ENCODE results near the gene ATP2B1. TPM values are rescaled to one million over a fixed set of nuclear protein-coding genes. Genes with fewer than 3 reads are reported as not detected.
"Not testable (repeated sequence)": the region's sequence is repeated elsewhere in the genome, so short reads cannot be mapped to it uniquely, and the experiment has no call there.

ATP2B1 gene
- total RNA-seq = 100 to 1,000 TPM in 1 of 4 donors, 10 to 100 TPM in 3; 16.7 to 172 (median 48.6) TPM

DNA sequence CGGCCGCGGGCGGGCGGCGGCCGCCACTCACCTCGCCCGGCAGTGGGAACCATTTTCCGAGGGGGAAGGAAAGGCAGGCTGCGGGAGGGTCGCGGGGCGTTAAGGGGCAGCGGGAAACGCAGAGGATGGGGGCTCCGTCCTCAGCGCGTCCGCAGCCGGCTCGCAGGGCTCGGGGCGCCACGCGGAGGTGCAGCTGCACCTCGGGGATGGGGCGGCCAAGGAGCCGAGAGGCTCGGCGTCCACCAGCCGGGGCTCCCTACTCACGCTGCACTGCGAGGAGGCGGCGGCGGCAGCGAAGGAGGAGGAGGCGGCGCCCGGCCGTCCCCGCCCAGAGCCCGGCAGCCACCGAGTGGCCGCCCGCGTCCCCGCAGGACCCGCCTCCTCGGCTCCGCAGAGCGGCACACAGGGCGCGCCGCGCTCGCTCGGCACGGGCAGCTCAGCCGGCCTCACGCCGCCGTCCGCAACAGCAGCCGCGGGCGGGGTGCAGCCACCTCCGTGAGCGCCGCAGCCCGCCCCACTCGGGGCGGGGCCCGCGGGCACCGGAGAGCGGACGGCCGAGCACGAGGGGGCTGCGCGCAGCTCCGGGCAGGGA, at the start of gene ATP2B1:
TSS of gene ATP2B1 (minus strand) at position 274 of the 592 bp plus-strand sequence. CDS start 52,952 bp downstream, outside the sequence.
- intact Hi-C loops (cut with DNase I; ENCODE audit: low total_unique reads) = no loop called here
- H3K36me3 ChIP-seq = no peaks in the 10 kb centered on the region
- H3K27me3 ChIP-seq = no peaks in the 10 kb centered on the region
- H3K4me3 ChIP-seq = peak within 1 kb of the TSS; percentile 80 to 83
- H3K27ac ChIP-seq = peak within 1 kb of the TSS; percentile 95 to 97
- H3K9me3 ChIP-seq = no peaks in the 10 kb centered on the region
- H3K4me1 ChIP-seq = no peaks in the 10 kb centered on the region
- peak; percentile 78 to 86 for DNase-seq
- TF ChIP-seq, protein P1, sequence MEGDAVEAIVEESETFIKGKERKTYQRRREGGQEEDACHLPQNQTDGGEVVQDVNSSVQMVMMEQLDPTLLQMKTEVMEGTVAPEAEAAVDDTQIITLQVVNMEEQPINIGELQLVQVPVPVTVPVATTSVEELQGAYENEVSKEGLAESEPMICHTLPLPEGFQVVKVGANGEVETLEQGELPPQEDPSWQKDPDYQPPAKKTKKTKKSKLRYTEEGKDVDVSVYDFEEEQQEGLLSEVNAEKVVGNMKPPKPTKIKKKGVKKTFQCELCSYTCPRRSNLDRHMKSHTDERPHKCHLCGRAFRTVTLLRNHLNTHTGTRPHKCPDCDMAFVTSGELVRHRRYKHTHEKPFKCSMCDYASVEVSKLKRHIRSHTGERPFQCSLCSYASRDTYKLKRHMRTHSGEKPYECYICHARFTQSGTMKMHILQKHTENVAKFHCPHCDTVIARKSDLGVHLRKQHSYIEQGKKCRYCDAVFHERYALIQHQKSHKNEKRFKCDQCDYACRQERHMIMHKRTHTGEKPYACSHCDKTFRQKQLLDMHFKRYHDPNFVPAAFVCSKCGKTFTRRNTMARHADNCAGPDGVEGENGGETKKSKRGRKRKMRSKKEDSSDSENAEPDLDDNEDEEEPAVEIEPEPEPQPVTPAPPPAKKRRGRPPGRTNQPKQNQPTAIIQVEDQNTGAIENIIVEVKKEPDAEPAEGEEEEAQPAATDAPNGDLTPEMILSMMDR (IDR thresholded peaks at IDR 0.05) = peak in 1 of 4 experiments; percentile 18
- TF ChIP-seq POLR2A (IDR thresholded peaks at IDR 0.05) = peak; percentile 94

DNA sequence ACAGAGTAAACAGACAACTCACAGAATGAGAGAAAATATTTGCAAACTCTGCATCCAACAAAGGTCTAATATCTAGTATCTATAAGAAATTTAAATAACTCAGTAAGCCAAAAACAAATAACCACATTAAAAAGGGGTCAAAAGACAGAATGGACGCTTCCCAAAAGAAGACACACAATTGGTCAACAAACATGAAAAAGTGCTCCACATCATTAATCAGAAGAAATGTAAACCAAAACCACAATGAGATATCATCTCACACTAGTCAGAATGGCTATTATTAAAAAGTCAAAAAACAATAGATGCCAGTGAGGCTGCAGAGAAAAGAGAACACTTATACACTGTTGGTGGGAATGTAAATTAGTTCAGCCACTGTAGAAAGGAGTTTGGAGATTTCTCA, 49.3 kb upstream of the ATP2B1 start:
- H3K4me1 ChIP-seq; H3K9me3 ChIP-seq; H3K27ac ChIP-seq; H3K4me3 ChIP-seq; intact Hi-C loops (cut with DNase I; ENCODE audit: low total_unique reads); H3K27me3 ChIP-seq; H3K36me3 ChIP-seq; DNase-seq: not testable (repeated sequence)

DNA sequence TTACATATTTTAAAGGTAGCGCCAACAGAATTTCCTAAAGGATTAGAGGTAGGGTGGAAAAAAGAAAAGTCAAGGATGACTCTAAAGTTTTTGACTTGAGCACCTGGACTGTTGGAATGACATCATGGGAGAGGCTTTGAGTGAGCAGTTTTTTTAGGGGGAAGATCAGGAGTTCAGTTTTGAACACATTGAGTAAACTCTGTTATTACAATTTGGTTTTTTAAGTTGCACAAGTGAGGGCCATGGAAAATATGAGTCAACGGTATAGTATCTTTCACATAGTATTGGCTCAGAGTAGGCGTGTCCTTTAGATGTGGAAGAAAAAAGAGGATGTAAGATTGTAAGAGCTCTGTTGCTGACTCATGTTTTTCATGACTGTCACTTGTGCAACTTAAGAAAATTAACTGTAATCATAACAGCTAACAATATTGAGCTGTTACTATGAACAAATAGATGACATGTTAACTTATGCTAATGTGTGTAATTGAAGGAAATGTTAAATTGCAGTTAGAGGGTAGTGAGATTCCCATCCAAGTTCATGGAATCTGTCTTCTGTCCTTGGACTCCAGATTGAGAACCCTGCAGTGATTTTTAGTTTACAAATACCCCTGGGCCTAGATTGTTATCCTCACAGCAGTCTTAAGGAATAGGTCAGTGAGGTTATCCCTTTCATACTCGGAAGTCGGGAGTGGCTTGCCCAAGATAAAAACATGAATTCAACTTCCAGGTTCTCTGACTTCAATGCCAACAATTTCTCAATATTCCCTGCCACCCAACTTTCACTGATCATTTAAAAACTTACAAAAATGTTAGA, 48.2 kb upstream of the ATP2B1 start:
- Histone ChIP-seq H3K27ac (no peak overlapping the region), H3K9me3 (no peaks in the 10 kb centered on the region), H3K36me3 (no peaks in the 10 kb centered on the region), H3K4me1 (no peaks in the 10 kb centered on the region), H3K4me3 (no peak overlapping the region), H3K27me3 (no peaks in the 10 kb centered on the region)
- intact Hi-C loops (cut with DNase I; ENCODE audit: low total_unique reads) = no loop called here
- DNase-seq = no peak
- TF ChIP-seq, protein P1 (IDR thresholded peaks at IDR 0.05) = no peak
- no peak for TF ChIP-seq POLR2A (IDR thresholded peaks at IDR 0.05)

DNA sequence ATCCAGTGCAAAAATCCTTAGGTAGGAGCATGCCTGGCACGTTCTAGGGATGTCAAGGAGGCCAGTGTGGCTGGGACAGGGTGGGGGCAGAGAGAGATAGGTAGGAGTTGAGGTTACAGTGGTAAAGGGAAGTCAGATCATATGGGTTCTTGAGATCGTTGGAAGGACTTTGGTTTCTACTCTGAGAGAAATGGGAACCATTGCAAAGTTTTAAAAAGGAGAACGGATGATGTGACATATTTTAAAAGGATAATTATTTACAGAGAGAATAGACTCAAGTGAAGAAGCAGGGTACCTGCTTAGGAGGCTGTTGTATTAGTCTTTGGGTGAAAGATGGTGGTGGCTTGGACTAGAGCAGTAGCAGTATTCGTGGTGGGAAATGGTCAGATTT, 47.6 kb upstream of the ATP2B1 start:
- no peak for DNase-seq
- Histone ChIP-seq H3K9me3 (no peaks in the 10 kb centered on the region), H3K4me3 (no peak overlapping the region), H3K27me3 (no peaks in the 10 kb centered on the region), H3K27ac (no peak overlapping the region), H3K4me1 (no peaks in the 10 kb centered on the region), H3K36me3 (no peaks in the 10 kb centered on the region)
- TF ChIP-seq, protein P1 (IDR thresholded peaks at IDR 0.05) = no peak
- no peak for TF ChIP-seq POLR2A (IDR thresholded peaks at IDR 0.05)
- intact Hi-C loops (cut with DNase I; ENCODE audit: low total_unique reads) = no loop called here

DNA sequence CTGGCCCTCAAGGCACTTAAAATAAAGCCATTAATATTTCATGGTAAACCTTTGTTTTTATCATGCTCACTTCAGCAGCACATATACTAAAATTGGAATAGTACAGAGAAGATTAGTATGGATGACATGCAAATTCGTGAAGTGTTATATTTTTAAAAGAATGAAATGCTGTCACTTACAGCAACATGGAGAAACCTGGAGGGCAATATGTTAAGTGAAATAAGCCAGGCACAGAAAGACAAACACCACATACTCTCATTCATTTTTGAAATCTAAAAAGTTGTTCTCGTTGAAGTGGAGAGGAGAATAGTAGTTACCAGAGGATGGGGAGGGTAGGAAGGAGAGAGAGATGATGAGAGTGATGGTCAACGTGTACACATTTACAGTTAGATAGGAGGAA, 45.4 kb upstream of the ATP2B1 start:
- no peaks in the 10 kb centered on the region for H3K9me3 ChIP-seq
- no peaks in the 10 kb centered on the region for H3K27me3 ChIP-seq
- H3K27ac ChIP-seq = no peak overlapping the region
- no peak overlapping the region for H3K4me3 ChIP-seq
- TF ChIP-seq, protein P1 (IDR thresholded peaks at IDR 0.05) = no peak
- TF ChIP-seq POLR2A (IDR thresholded peaks at IDR 0.05) = no peak
- no peaks in the 10 kb centered on the region for H3K36me3 ChIP-seq
- no peak for DNase-seq
- intact Hi-C loops (cut with DNase I; ENCODE audit: low total_unique reads) = loop anchor here (2.0 kb wide), 1 partner anchor 15 kb away; no protein-coding TSS in a partner anchor
- no peaks in the 10 kb centered on the region for H3K4me1 ChIP-seq

Data from uterus (tissue), 4 donors.